GM06990 (cell line): ENCODE results near the gene PPP1R10.

Experiments
- DNase-seq: peaks from one replicate; pipeline ENCODE4 v3.0.0-alpha.2; 2011; ENCODE audit not compliant: insufficient read length; ENCODE audit errors: extremely low read depth
- H3K27me3 ChIP-seq: replicated peaks from 2 replicates; pipeline ENCODE4 v1.6.0; 2011; ENCODE audit warnings: low read length; ENCODE audit not compliant: control insufficient read depth, insufficient read depth
- H3K36me3 ChIP-seq: 2 replicates; pipeline ENCODE4 v1.5.1; 2011; ENCODE audit warnings: low read length; ENCODE audit not compliant: control insufficient read depth, insufficient read depth
- H3K4me3 ChIP-seq: replicated peaks from 2 replicates; pipeline ENCODE4 v1.5.1; 2011; ENCODE audit warnings: low read depth, mild to moderate bottlenecking, control low read depth, low read length
- CTCF ChIP-seq: IDR thresholded peaks from 2 replicates; pipeline ENCODE4 v1.5.1; 2011; ENCODE audit warnings: low read length, control low read depth, mild to moderate bottlenecking, inconsistent platforms; ENCODE audit not compliant: insufficient read depth, poor library complexity, severe bottlenecking

Gene PPP1R10

GRCh38 chr6:30571075-30571761, 45.8 kb downstream of the PPP1R10 start, which contains the start of gene ABCF1:
ABCF1 (plus strand) TSS chr6:30571442; CDS start chr6:30571488, 46 bp downstream.
- no peaks in the 10 kb centered on the region for H3K27me3 ChIP-seq
- H3K4me3 ChIP-seq: peak within 1 kb of the TSS; percentile 92
- no peak for TF ChIP-seq CTCF
- peak; percentile 99 for DNase-seq
- H3K36me3 ChIP-seq: peaks cover 2% of the 10 kb centered on the region

GRCh38 chr6:30570740-30571074, 46.3 kb downstream of the PPP1R10 start:
- H3K4me3 ChIP-seq: peak overlapping the region; percentile 92
- DNase-seq: no peak
- H3K27me3 ChIP-seq: no peaks in the 10 kb centered on the region
- peaks cover 2% of the 10 kb centered on the region for H3K36me3 ChIP-seq
- no peak for TF ChIP-seq CTCF

- no peaks in the 10 kb centered on the region for H3K27me3 ChIP-seq
- peak overlapping the region; percentile 92 for H3K4me3 ChIP-seq
- DNase-seq: no peak
- no peak for TF ChIP-seq CTCF
- H3K36me3 ChIP-seq: peaks cover 2% of the 10 kb centered on the region
These were observed 46.8 kb downstream of the PPP1R10 start for GRCh38 chr6:30570263-30570662.

GRCh38 chr6:30568245-30568644, 48.8 kb downstream of the PPP1R10 start:
- no peak overlapping the region for H3K4me3 ChIP-seq
- no peak for DNase-seq
- no peaks in the 10 kb centered on the region; the same call in 1 of the 2 replicates for H3K36me3 ChIP-seq
- TF ChIP-seq CTCF: no peak
- H3K27me3 ChIP-seq: no peaks in the 10 kb centered on the region

GRCh38 chr6:30565772-30566171, 51.3 kb downstream of the PPP1R10 start:
- no peak for TF ChIP-seq CTCF
- DNase-seq: no peak
- Histone ChIP-seq H3K4me3 (no peak overlapping the region), H3K27me3 (no peaks in the 10 kb centered on the region), H3K36me3 (peaks cover 6% of the 10 kb centered on the region)

GRCh38 chr6:30564114-30564513, 52.9 kb downstream of the PPP1R10 start:
- Histone ChIP-seq H3K27me3 (no peaks in the 10 kb centered on the region), H3K4me3 (no peak overlapping the region), H3K36me3 (peaks cover 6% of the 10 kb centered on the region)
- no peak for DNase-seq
- no peak for TF ChIP-seq CTCF
